Measurements from ENCODE around the gene LHFPL2. TPM values are rescaled to one million over a fixed set of nuclear protein-coding genes. Genes with fewer than 3 reads are reported as not detected.
A peak's percentile ranks its signal among the peaks of the same experiment; 100 is the strongest.

LHFPL2 gene
- total and polyA plus RNA-seq, 9 donors, result 38.0 to 90.9 (median 53.3) TPM

DNA sequence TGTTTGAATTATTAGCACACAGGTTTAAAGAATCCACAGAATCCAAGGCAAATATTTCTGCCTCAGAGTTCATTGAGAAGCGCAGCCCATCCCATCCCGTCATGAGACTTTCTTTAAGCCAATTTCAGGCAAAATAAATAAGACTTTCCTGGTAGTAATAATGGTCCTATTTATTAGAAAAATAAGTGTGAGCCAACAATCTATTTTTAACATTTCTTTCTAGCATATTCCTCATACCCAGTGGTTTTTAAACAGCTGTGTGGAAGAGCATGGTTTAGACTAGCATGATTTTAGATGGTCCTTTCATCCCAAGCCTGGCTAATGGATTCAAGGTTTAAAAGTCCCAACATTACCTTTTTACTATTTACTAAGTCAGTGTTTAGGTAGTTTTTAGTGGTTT is 162.4 kb downstream of the LHFPL2 start:
- peaks cover 50% of the 10 kb centered on the region for H3K36me3 ChIP-seq (ENCODE audit: control insufficient read depth, insufficient read depth, low read length)
- no peak overlapping the region for H3K4me3 ChIP-seq (ENCODE audit: low read length)
- H3K9me3 ChIP-seq (replicated peaks; ENCODE audit: control insufficient read depth, low read depth, low read length), result no peaks in the 10 kb centered on the region
- peaks cover 15% of the 10 kb centered on the region for H3K4me1 ChIP-seq (ENCODE audit: control insufficient read depth, insufficient read depth, low read length)
- WGBS (ENCODE audit: insufficient coverage), result no CpG with 5 or more reads among the region's 2 CpGs
- peak; percentile 72 for DNase-seq
- H3K27me3 ChIP-seq (ENCODE audit: control insufficient read depth, insufficient read depth, low read length), result no peaks in the 10 kb centered on the region
- peak overlapping the region; percentile 43 for H3K27ac ChIP-seq (ENCODE audit: low read length)

DNA sequence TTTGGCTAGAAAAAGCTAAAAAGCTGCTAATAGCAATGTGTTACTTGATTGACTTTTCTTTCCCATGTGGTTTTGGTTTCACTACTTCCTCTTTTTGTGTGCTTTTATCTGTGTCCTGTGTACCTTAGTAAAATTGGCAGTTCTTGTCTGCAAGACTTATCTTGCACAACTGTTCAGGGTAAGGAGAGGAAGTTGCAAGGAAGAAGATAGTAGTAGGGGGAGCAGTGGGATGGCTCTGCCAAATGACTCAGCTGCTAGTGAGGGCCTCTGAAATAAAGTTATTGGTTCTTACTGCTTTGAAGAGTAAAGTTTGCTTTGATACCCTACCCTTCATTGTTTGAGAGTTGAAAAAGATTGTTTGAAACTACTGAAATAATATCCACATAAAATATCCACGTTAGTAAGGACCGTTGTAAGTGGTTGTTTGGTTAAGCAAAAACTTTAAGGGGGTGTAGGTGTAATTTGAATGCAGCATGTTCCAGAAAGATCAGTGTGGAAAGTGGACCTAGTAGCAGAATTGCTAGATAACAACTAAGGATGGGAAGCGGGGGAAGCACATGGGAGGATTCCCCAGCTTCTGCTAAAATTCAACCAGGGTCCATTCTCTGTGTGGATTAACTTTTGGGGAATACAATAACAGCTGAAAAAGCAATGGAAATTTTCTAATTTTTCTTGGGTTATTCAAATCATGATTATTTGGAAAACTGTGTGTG is 164.6 kb downstream of the LHFPL2 start:
- Histone ChIP-seq H3K4me1 (ENCODE audit: control insufficient read depth, insufficient read depth, low read length) (peaks cover 15% of the 10 kb centered on the region), H3K9me3 (replicated peaks; ENCODE audit: control insufficient read depth, low read depth, low read length) (no peaks in the 10 kb centered on the region), H3K27ac (ENCODE audit: low read length) (no peak overlapping the region), H3K4me3 (ENCODE audit: low read length) (no peak overlapping the region), H3K36me3 (ENCODE audit: control insufficient read depth, insufficient read depth, low read length) (peaks cover 33% of the 10 kb centered on the region), H3K27me3 (ENCODE audit: control insufficient read depth, insufficient read depth, low read length) (no peaks in the 10 kb centered on the region)
- WGBS (ENCODE audit: insufficient coverage), result 100% methylated on average over 1 of the region's 3 CpGs
- peak; percentile 43 for DNase-seq

DNA sequence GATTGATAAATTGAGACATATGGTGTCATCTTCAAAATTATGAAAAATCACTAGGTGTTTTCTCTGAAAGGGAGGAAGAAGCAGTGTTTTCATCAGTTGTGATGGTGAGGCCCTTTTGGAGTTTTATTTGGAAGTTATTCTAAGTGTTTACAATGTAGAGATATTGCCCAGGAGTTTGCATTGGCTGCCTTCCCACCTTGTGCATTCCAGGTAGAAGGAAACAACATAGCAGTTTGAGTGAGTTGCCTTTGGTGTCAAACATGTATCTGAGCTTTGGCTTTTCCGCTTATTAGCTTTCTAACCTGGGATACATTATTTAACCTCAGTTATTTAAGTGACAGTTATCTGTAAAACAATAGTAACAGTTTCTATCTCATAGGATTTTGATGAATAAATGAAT is 165.6 kb downstream of the LHFPL2 start:
- no CpG with 5 or more reads among the region's 1 CpG for WGBS (ENCODE audit: insufficient coverage)
- Histone ChIP-seq H3K4me3 (ENCODE audit: low read length) (no peak overlapping the region), H3K27ac (ENCODE audit: low read length) (no peak overlapping the region), H3K9me3 (replicated peaks; ENCODE audit: control insufficient read depth, low read depth, low read length) (no peaks in the 10 kb centered on the region), H3K4me1 (ENCODE audit: control insufficient read depth, insufficient read depth, low read length) (peaks cover 9% of the 10 kb centered on the region), H3K36me3 (ENCODE audit: control insufficient read depth, insufficient read depth, low read length) (peaks cover 23% of the 10 kb centered on the region), H3K27me3 (ENCODE audit: control insufficient read depth, insufficient read depth, low read length) (no peaks in the 10 kb centered on the region)
- no peak for DNase-seq

DNA sequence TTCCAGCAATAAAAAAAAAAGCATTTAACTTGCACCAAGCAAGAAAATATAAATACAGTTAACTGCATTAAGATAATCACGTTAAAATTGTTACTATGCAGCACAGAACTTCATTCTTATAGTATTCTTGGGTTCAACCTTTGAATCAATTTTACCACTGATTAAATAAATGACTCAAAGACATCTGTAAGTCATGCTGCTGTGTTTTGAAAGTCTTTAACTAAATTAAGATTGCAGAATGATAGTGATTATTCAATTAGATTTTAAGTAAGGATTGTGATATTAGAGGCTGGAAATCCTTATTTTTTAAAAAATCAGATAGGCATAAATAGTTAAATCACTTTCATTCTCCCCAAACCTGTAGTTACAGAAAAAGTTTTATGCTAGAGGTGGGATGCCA is 171.8 kb downstream of the LHFPL2 start:
- no peak for DNase-seq
- no CpG with 5 or more reads among the region's 1 CpG for WGBS (ENCODE audit: insufficient coverage)

DNA sequence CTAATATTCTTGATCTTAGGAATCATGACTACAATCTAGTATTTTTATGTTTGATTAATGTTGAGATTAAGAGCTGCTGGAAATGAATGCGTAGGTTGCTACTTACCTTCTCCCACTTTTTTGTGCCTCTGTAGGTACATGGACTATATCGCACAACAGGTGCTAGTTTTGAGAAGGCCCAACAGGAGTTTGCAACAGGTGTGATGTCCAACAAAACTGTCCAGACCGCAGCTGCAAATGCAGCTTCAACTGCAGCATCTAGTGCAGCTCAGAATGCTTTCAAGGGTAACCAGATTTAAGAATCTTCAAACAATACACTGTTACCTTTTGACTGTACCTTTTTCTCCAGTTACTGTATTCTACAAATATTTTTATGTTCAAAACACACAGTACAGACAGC is 173.2 kb downstream of the LHFPL2 start:
- Histone ChIP-seq H3K27me3 (ENCODE audit: control insufficient read depth, insufficient read depth, low read length) (no peaks in the 10 kb centered on the region), H3K27ac (ENCODE audit: low read length) (no peak overlapping the region), H3K4me3 (ENCODE audit: low read length) (no peak overlapping the region), H3K4me1 (ENCODE audit: control insufficient read depth, insufficient read depth, low read length) (no peaks in the 10 kb centered on the region), H3K36me3 (ENCODE audit: control insufficient read depth, insufficient read depth, low read length) (no peaks in the 10 kb centered on the region), H3K9me3 (replicated peaks; ENCODE audit: control insufficient read depth, low read depth, low read length) (no peaks in the 10 kb centered on the region)
- DNase-seq, result no peak
- 58% methylated on average over 2 of the region's 3 CpGs for WGBS (ENCODE audit: insufficient coverage)

More for the DNA sequence above, 171.8 kb downstream of the LHFPL2 start:
- Histone ChIP-seq H3K4me1 (ENCODE audit: control insufficient read depth, insufficient read depth, low read length) (no peaks in the 10 kb centered on the region), H3K9me3 (replicated peaks; ENCODE audit: control insufficient read depth, low read depth, low read length) (no peaks in the 10 kb centered on the region), H3K4me3 (ENCODE audit: low read length) (no peak overlapping the region), H3K27me3 (ENCODE audit: control insufficient read depth, insufficient read depth, low read length) (no peaks in the 10 kb centered on the region), H3K36me3 (ENCODE audit: control insufficient read depth, insufficient read depth, low read length) (peaks cover 1% of the 10 kb centered on the region), H3K27ac (ENCODE audit: low read length) (no peak overlapping the region)

DNA sequence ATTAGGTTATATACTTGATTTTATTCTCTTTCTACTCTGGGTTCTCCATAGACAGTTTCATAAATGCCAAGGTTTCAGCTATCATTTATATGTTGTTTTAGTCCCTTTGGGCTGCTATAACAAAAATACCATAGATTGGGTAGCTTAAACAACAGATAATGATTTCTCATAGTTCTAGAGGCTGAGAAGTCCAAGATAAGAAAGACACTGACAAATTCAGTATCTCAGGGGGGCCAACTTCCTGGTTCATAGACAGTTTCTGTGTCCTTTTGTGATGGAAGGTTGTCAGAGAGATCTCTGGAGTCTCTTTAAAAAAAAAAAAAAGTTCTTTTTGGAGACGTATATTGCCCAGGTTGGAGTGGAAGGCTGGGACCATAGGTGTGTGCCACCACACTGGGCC is 174.8 kb downstream of the LHFPL2 start:
- Histone ChIP-seq H3K27ac (ENCODE audit: low read length) (no peak overlapping the region), H3K4me1 (ENCODE audit: control insufficient read depth, insufficient read depth, low read length) (no peaks in the 10 kb centered on the region), H3K9me3 (replicated peaks; ENCODE audit: control insufficient read depth, low read depth, low read length) (no peaks in the 10 kb centered on the region), H3K27me3 (ENCODE audit: control insufficient read depth, insufficient read depth, low read length) (no peaks in the 10 kb centered on the region), H3K4me3 (ENCODE audit: low read length) (no peak overlapping the region), H3K36me3 (ENCODE audit: control insufficient read depth, insufficient read depth, low read length) (no peaks in the 10 kb centered on the region)
- WGBS (ENCODE audit: insufficient coverage), result no CpG with 5 or more reads among the region's 1 CpG
- DNase-seq, result no peak

DNA sequence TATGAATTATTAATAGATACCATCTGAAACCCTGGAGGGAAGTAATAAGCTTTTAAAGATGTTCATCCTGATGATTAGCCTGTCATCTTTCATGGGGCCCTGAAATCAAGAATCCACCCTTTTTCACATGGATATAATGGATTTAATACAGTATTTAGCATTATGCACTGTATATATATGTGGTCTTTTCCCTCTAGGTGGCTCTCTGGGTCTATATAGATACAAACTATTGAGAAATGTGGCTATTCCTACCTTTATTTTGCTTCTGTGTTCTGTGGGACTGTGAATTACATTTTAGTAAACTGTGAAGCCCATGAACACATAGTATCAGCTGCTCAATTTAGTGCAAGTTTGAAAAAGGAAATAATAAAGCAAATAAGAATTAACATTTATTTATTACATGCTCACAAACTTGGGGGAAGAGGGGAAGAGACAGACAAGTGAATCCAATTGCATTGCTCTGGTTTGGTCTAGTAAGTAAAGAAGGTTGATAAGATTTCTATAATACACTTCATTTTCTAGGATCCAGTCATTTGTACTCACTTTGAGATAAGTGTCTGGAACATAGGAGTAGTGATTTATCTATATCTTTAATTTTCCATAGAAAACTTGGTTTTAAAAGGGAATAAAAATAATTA is 176.0 kb downstream of the LHFPL2 start:
- H3K4me1 ChIP-seq (ENCODE audit: control insufficient read depth, insufficient read depth, low read length), result no peaks in the 10 kb centered on the region
- no peaks in the 10 kb centered on the region for H3K36me3 ChIP-seq (ENCODE audit: control insufficient read depth, insufficient read depth, low read length)
- peak; percentile 72 for DNase-seq
- H3K27ac ChIP-seq (ENCODE audit: low read length), result no peak overlapping the region
- H3K4me3 ChIP-seq (ENCODE audit: low read length), result no peak overlapping the region
- no peaks in the 10 kb centered on the region for H3K9me3 ChIP-seq (replicated peaks; ENCODE audit: control insufficient read depth, low read depth, low read length)
- H3K27me3 ChIP-seq (ENCODE audit: control insufficient read depth, insufficient read depth, low read length), result no peaks in the 10 kb centered on the region

DNA sequence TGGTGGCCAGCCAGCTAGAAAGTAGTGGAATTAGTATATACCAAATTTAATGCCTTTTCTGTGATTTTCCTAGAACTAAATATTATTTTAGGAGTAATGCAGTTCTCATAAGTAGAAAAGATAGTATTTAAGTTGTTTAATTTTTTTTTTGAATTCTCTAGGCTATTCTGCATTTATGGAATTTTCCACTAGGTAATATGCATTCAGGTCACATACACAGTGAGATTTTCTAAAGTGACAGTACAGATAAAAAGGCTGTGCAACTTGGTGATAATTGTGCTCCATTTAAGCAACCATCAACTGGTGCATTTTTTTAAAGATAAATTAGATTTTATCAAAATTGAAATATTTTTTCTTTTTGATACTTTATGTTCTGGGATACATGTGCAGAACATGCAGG is 176.7 kb downstream of the LHFPL2 start:
- Histone ChIP-seq H3K27ac (ENCODE audit: low read length) (no peak overlapping the region), H3K36me3 (ENCODE audit: control insufficient read depth, insufficient read depth, low read length) (no peaks in the 10 kb centered on the region), H3K4me1 (ENCODE audit: control insufficient read depth, insufficient read depth, low read length) (no peaks in the 10 kb centered on the region), H3K9me3 (replicated peaks; ENCODE audit: control insufficient read depth, low read depth, low read length) (no peaks in the 10 kb centered on the region), H3K4me3 (ENCODE audit: low read length) (no peak overlapping the region), H3K27me3 (ENCODE audit: control insufficient read depth, insufficient read depth, low read length) (no peaks in the 10 kb centered on the region)
- no peak for DNase-seq

DNA sequence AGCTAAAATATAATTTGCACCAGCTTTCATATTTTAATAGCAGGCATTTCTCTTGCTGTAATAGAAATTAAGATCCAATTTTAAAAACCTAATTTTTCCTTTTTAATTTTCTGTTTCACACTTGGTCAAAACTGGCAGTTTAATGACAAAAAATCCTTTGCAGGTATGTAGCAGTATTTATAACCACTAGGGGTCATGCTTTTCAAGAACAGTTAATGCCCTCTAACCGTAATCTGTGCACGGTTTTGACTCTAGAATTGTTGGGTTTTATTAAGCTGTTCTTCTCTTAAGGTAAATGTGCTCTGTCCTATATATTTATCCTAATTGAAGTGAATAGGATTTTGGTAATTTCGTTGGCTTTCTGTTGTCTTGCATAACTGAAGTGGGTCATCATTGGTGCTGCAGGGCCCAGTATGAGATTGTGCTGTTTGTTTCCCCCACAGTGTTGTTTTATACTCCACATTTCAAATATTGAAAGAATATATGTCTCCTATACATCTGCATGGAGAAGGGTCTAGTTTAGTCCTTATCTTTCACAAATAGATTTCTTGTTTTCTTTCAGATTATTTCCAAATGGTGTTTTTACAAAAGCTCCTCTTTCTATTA is 180.7 kb downstream of the LHFPL2 start:
- Histone ChIP-seq H3K4me1 (ENCODE audit: control insufficient read depth, insufficient read depth, low read length) (no peaks in the 10 kb centered on the region), H3K36me3 (ENCODE audit: control insufficient read depth, insufficient read depth, low read length) (peaks cover 16% of the 10 kb centered on the region), H3K27me3 (ENCODE audit: control insufficient read depth, insufficient read depth, low read length) (no peaks in the 10 kb centered on the region), H3K9me3 (replicated peaks; ENCODE audit: control insufficient read depth, low read depth, low read length) (no peaks in the 10 kb centered on the region), H3K4me3 (ENCODE audit: low read length) (no peak overlapping the region), H3K27ac (ENCODE audit: low read length) (no peak overlapping the region)
- WGBS (ENCODE audit: insufficient coverage), result no CpG with 5 or more reads among the region's 3 CpGs
- peak; percentile 54 for DNase-seq

DNA sequence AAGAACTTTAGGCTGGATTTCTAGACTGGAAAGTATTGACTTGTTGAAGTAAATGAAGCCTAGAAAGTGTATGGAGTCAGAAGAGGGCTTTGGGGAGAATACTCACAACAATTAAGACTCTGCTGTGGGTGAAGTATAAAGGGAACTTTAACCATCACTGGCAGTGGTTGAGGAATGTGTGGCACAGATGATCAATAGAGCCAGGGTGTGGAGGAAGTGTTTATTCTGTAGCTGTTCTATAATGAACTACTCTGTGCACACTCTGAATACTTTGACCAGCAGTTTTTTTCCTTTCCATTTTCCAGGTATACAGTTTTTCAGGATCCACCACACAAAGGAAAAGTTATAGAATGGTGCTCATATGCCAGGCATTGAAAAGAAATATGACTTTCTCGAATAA is 181.4 kb downstream of the LHFPL2 start:
- no peak overlapping the region for H3K4me3 ChIP-seq (ENCODE audit: low read length)
- no peaks in the 10 kb centered on the region for H3K9me3 ChIP-seq (replicated peaks; ENCODE audit: control insufficient read depth, low read depth, low read length)
- no peaks in the 10 kb centered on the region for H3K27me3 ChIP-seq (ENCODE audit: control insufficient read depth, insufficient read depth, low read length)
- no CpG with 5 or more reads among the region's 1 CpG for WGBS (ENCODE audit: insufficient coverage)
- no peak overlapping the region for H3K27ac ChIP-seq (ENCODE audit: low read length)
- DNase-seq, result no peak
- no peaks in the 10 kb centered on the region for H3K4me1 ChIP-seq (ENCODE audit: control insufficient read depth, insufficient read depth, low read length)
- H3K36me3 ChIP-seq (ENCODE audit: control insufficient read depth, insufficient read depth, low read length), result peaks cover 16% of the 10 kb centered on the region

Measured in muscle of leg (tissue), 11 donors.